Gastrocnemius medialis (tissue), 4 donors: ENCODE results near the gene RHOU. TPM values are rescaled to one million over a fixed set of nuclear protein-coding genes. Genes with fewer than 3 reads are reported as not detected.
A peak's percentile ranks its signal among the peaks of the same experiment; 100 is the strongest.

ENCODE experiments used
- ATAC-seq, 2 donors: fragments of 150-250 bp; one replicate each; pipeline ENCODE4 v1.9.1; 2016
- DNase-seq, 2 donors: peaks; one replicate each; pipeline ENCODE4 v3.0.0-alpha.2; 2019
- H3K27ac ChIP-seq, 4 donors: fragments of 200-600 bp; sonication (generic); 1 replicate in 1 of 4; 2 replicates in 3 of 4; pipeline ENCODE4 v1.5.1; 2016 to 2018; ENCODE audit warnings: mild to moderate bottlenecking in 2 of 4, moderate library complexity in 1 of 4
- H3K27me3 ChIP-seq, 3 donors: fragments of 200-600 bp; sonication (generic) in 2 of 3; 1 replicate in 1 of 3; 2 replicates in 2 of 3; pipeline versions ENCODE4 v1.5.1 to v1.6.0; 2016 to 2019; ENCODE audit warnings: mild to moderate bottlenecking in 1 of 3, moderate library complexity in 1 of 3
- H3K36me3 ChIP-seq, 2 donors: fragments of 200-600 bp; sonication (generic) in 1 of 2; one replicate each; pipeline ENCODE4 v1.5.1; 2017 to 2018
- H3K4me1 ChIP-seq, 2 donors: fragments of 200-600 bp; sonication (generic) in 1 of 2; one replicate each; pipeline ENCODE4 v1.5.1; 2016 to 2017; ENCODE audit warnings: mild to moderate bottlenecking in 2 of 2
- H3K4me3 ChIP-seq, 4 donors: fragments of 200-600 bp; sonication (generic) in 3 of 4; 1 replicate in 1 of 4; 2 replicates in 3 of 4; pipeline ENCODE4 v1.5.1; 2016 to 2019; ENCODE audit warnings: mild to moderate bottlenecking in 2 of 4
- H3K9me3 ChIP-seq, 3 donors: fragments of 200-600 bp; sonication (generic) in 2 of 3; 1 replicate in 1 of 3; 2 replicates in 2 of 3; pipeline ENCODE4 v1.5.1; 2016 to 2019
- CTCF ChIP-seq, 5 experiments: fragments of 450-650 bp in 3 of 5; fragments of 200-600 bp in 2 of 5; sonication (generic) in 2 of 5; IDR thresholded peaks in 4 of 5; conservative IDR thresholded peaks in 1 of 5; 1 replicate in 4 of 5; 2 replicates in 1 of 5; pipeline ENCODE4 v1.5.1; 2016 to 2019; ENCODE audit warnings: antibody characterized with exemption in 5 of 5, mild to moderate bottlenecking in 3 of 5, moderate library complexity in 3 of 5
- POLR2A ChIP-seq, 2 donors: fragments of 450-650 bp; IDR thresholded peaks; one replicate each; pipeline ENCODE4 v1.6.1; 2017; ENCODE audit warnings: antibody characterized with exemption in 2 of 2, mild to moderate bottlenecking in 2 of 2, moderate library complexity in 2 of 2
- in situ Hi-C, 4 donors: fragments of 200-750 bp; cut with MboI; loops; one replicate each; pipeline versions ENCODE4 v1.15.0 to v1.8.0; 2017; ENCODE audit warnings: low sequenced_read_pairs in 4 of 4
- intact Hi-C: fragments of 100-400 bp; cut with DNase I; formaldehyde crosslinking; loops from one replicate; pipeline ENCODE4 v1.15.1; 2023; ENCODE audit warnings: low total_unique reads
- total RNA-seq, 4 donors: library from RNA; depleted of rRNA; stranded (reverse); fragments of >200 nt; gene quantifications; one replicate each; pipeline versions ENCODE4 v1.1.0 to v1.2.3, GENCODE V29; 2016

RHOU gene
- total RNA-seq, 4 donors from 2014 or later: 11.8 to 65.2 (median 47.4) TPM

GRCh38 chr1:228781809-228782661 lies 46.8 kb downstream of the RHOU start:
- no peaks in the 10 kb centered on the region for H3K27me3 ChIP-seq
- H3K4me3 ChIP-seq: no peak overlapping the region
- DNase-seq: no peak
- in situ Hi-C loops: no loop called here
- H3K36me3 ChIP-seq: no peaks in the 10 kb centered on the region
- no peak for TF ChIP-seq POLR2A (IDR thresholded peaks at IDR 0.05)
- no peak for TF ChIP-seq CTCF (IDR thresholded peaks at IDR 0.05 in 4 of 5, conservative IDR thresholded peaks at IDR 0.05 in 1 of 5)
- intact Hi-C loops: no loop called here
- no peaks in the 10 kb centered on the region for H3K9me3 ChIP-seq
- H3K4me1 ChIP-seq: peaks cover 2 to 56% of the 10 kb centered on the region in 2 donors
- no peak for ATAC-seq
- peak overlapping the region in 3 of 4 donors; percentile 42 to 73 (median 53) for H3K27ac ChIP-seq

DNA sequence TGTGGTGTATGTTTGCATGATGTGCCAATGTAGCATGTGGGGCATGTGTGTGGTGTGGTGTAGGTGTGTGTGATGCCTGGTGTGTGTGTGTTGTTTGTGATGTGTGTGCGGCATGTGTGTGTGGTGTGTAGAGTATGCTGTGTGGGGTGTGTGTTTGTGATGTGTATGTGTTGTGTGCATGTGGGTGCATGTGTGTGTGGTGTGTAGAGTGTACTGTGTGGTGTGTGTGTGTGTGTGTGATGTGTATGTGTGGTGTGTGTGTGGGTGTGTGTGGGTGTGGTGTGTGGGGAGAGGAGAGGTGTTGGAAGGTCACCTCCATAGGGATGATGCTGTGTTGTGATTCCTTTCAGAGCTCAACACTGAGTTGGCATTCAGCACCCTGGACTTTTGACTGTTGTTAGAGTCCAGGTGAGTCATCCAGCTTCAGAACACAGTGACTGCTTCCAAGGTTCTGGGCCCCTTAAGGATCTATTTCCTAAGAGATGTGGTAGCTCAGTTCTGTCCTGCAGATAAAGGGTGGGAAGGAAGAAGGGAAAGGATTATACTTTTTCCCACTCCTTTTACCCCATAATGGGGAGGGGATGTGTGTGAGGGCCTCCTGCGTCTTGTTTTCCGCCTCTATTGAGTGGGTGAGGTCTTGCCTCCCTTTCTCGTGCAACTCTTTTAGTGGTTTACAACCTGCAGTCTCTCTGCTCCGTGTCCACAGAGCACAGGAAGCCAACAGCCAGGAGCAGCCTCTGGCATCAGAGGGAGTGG lies 47.6 kb downstream of the RHOU start:
- no peaks in the 10 kb centered on the region for H3K36me3 ChIP-seq
- no peaks in the 10 kb centered on the region for H3K27me3 ChIP-seq
- peak; percentile 87 to 88 for ATAC-seq
- no peaks in the 10 kb centered on the region for H3K9me3 ChIP-seq
- intact Hi-C loops: no loop called here
- DNase-seq: peak; percentile 76 to 80
- TF ChIP-seq CTCF (IDR thresholded peaks at IDR 0.05 in 4 of 5, conservative IDR thresholded peaks at IDR 0.05 in 1 of 5): no peak
- no peak for TF ChIP-seq POLR2A (IDR thresholded peaks at IDR 0.05)
- in situ Hi-C loops: no loop called here
- H3K27ac ChIP-seq: peak overlapping the region in 3 of 4 donors; percentile 42 to 75 (median 53)
- H3K4me1 ChIP-seq: peaks cover 9 to 64% of the 10 kb centered on the region in 2 donors
- no peak overlapping the region for H3K4me3 ChIP-seq

- peak overlapping the region in 3 of 4 donors; percentile 41 to 75 (median 53) for H3K27ac ChIP-seq
- intact Hi-C loops: no loop called here
- H3K36me3 ChIP-seq: no peaks in the 10 kb centered on the region
- no peak for ATAC-seq
- no peaks in the 10 kb centered on the region for H3K27me3 ChIP-seq
- in situ Hi-C loops: no loop called here
- H3K4me1 ChIP-seq: peaks cover 9 to 66% of the 10 kb centered on the region in 2 donors
- H3K9me3 ChIP-seq: no peaks in the 10 kb centered on the region
- H3K4me3 ChIP-seq: no peak overlapping the region
- DNase-seq: no peak
- TF ChIP-seq CTCF (IDR thresholded peaks at IDR 0.05 in 4 of 5, conservative IDR thresholded peaks at IDR 0.05 in 1 of 5) (no peak), POLR2A (IDR thresholded peaks at IDR 0.05) (no peak)
These were observed 48.2 kb downstream of the RHOU start for GRCh38 chr1:228783418-228784040.

DNA sequence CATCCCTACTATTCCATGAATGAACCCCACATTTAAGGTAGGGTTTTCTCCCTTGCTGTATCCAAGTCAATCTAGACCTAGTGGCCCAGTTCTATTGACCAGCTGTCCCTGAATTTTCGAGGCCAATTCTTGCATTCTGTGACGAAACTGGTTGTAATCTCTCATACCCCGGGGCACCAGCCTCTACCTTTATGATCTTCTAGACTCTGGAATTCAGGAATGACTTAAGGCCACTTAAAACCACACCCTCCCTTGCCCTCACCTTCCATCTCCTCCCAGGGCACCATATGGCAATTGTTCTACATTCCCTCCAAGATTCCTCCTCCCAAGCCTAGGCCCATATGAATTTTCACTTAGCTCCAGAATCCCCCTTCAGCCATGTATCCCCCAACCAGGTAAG lies 48.9 kb downstream of the RHOU start:
- no peaks in the 10 kb centered on the region for H3K36me3 ChIP-seq
- DNase-seq: no peak
- no peaks in the 10 kb centered on the region for H3K27me3 ChIP-seq
- H3K27ac ChIP-seq: no peak overlapping the region
- no peak overlapping the region for H3K4me3 ChIP-seq
- ATAC-seq: no peak
- in situ Hi-C loops: no loop called here
- peaks cover 9 to 59% of the 10 kb centered on the region in 2 donors for H3K4me1 ChIP-seq
- no peaks in the 10 kb centered on the region for H3K9me3 ChIP-seq
- TF ChIP-seq POLR2A (IDR thresholded peaks at IDR 0.05) (no peak), CTCF (IDR thresholded peaks at IDR 0.05 in 4 of 5, conservative IDR thresholded peaks at IDR 0.05 in 1 of 5) (no peak)
- intact Hi-C loops: no loop called here
